Loucy (cell line): ENCODE data around the gene EFCAB7.

Source experiments
- CTCF ChIP-seq: fragments of 200-600 bp; sonication (generic); conservative IDR thresholded peaks from 2 replicates; pipeline ENCODE4 v1.5.1; 2014; ENCODE audit warnings: mild to moderate bottlenecking, antibody characterized with exemption, low read length
- EZH2phosphoT487 ChIP-seq: fragments of 200-600 bp; IDR thresholded peaks from 2 replicates; pipeline ENCODE4 v1.6.1; 2018; ENCODE audit warnings: antibody characterized with exemption, mild to moderate bottlenecking, moderate library complexity, borderline replicate concordance

DNA sequence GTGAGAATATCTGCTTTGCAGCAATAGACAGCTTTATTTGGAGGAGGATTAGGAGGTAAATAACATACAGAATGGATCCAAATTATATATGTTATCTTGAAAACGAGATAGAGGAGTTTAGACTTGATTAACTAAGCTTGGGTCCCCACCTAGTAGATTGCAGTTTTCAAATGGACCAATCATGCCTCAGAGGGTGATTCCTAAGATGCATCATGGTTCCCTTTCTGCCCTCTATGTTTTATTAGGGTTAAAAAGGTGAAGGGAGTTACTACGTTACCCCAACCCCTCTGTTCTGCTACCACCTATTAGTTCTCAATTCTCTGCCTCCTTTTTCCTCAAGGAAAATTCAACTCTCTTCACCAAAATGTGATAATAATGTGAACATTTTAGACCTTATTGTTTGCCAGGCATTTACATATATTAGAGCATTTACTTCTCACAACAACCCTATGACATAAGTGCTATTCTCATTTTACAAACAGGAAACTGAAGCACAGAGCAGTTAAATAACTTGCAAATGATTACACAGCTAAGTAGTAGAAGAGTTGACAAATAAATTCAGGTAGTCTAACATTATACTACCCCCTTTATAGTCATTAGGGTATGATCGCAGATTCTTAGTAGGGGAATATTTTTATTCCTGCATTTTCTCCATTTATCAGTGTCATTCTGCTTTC lies 46.5 kb downstream of the EFCAB7 start:
- TF ChIP-seq CTCF (no peak), EZH2phosphoT487 (no peak)
